Naive thymus-derived CD4-positive, alpha-beta T cell (primary cell): ENCODE results near the gene REV1. TPM values are rescaled to one million over a fixed set of nuclear protein-coding genes. Genes with fewer than 3 reads are reported as not detected.

ENCODE experiments used
- ATAC-seq: fragments of 150-1000 bp; cut with Tn5 transposase; 2 replicates; pipeline ENCODE4 v1.10.0; 2021; ENCODE audit warnings: mild to moderate bottlenecking, moderate library complexity
- CTCF ChIA-PET: fragments of 350-600 bp; sonication (Branson Sonifier 250); formaldehyde crosslinking; loops from one replicate; lab custom pipeline; 2021; ENCODE audit warnings: antibody characterized with exemption; lab: Charles Lee
- POLR2A ChIA-PET: fragments of 350-600 bp; sonication (Branson Sonifier 250); formaldehyde crosslinking; loops from one replicate; lab custom pipeline; 2021; ENCODE audit warnings: antibody characterized with exemption, inconsistent platforms; lab: Charles Lee
- DNase-seq, 9 donors: peaks; one replicate each; pipeline versions ENCODE4 v3.0.0 to v3.0.0-alpha.2; 2020 to 2022; ENCODE audit warnings: mixed read lengths in 1 of 9
- H3K27ac ChIP-seq: one replicate; pipeline ENCODE4 v1.7.0; 2013; ENCODE audit warnings: mild to moderate bottlenecking, low read depth, low read length, moderate library complexity
- H3K27me3 ChIP-seq, 2 donors: one replicate each; pipeline ENCODE4 v1.7.0; 2013; ENCODE audit warnings: low read length in 2 of 2, mild to moderate bottlenecking in 2 of 2, moderate library complexity in 2 of 2; ENCODE audit not compliant: control insufficient read depth in 2 of 2, insufficient read depth in 2 of 2
- H3K36me3 ChIP-seq, 3 experiments: 1 replicate in 2 of 3; 2 replicates in 1 of 3; pipeline ENCODE4 v1.7.0; 2013; ENCODE audit warnings: low read length in 3 of 3, mild to moderate bottlenecking in 3 of 3, moderate library complexity in 1 of 3; ENCODE audit not compliant: insufficient read depth in 3 of 3, control insufficient read depth in 2 of 3
- H3K4me1 ChIP-seq, 2 donors: one replicate each; pipeline ENCODE4 v1.7.0; 2013; ENCODE audit warnings: low read length in 2 of 2, mild to moderate bottlenecking in 2 of 2, moderate library complexity in 1 of 2; ENCODE audit not compliant: control insufficient read depth in 2 of 2, insufficient read depth in 2 of 2
- H3K4me3 ChIP-seq: 2 replicates; pipeline ENCODE4 v1.7.0; 2013; ENCODE audit warnings: mild to moderate bottlenecking, low read length
- H3K9me3 ChIP-seq, 3 experiments: 1 replicate in 2 of 3; 2 replicates in 1 of 3; pipeline ENCODE4 v1.7.0; 2013; ENCODE audit warnings: low read length in 3 of 3; ENCODE audit not compliant: control insufficient read depth in 2 of 3
- H3K27ac Mint-ChIP-seq, 9 donors: one replicate each; pipeline ENCODE4 v1.8.0; 2020 to 2022; ENCODE audit warnings: mixed read lengths in 9 of 9, mild to moderate bottlenecking in 8 of 9, moderate library complexity in 5 of 9, inconsistent platforms in 2 of 9
- H3K27me3 Mint-ChIP-seq, 5 donors: one replicate each; pipeline ENCODE4 v1.8.0; 2021 to 2022; ENCODE audit warnings: mixed read lengths in 5 of 5, mild to moderate bottlenecking in 1 of 5
- H3K36me3 Mint-ChIP-seq, 5 donors: one replicate each; pipeline ENCODE4 v1.8.0; 2020 to 2022; ENCODE audit warnings: mixed read lengths in 5 of 5, mild to moderate bottlenecking in 3 of 5, inconsistent platforms in 1 of 5
- H3K4me1 Mint-ChIP-seq, 7 donors: one replicate each; pipeline ENCODE4 v1.8.0; 2020 to 2022; ENCODE audit warnings: mixed read lengths in 7 of 7, mild to moderate bottlenecking in 3 of 7, inconsistent platforms in 1 of 7
- H3K4me3 Mint-ChIP-seq, 10 donors: one replicate each; pipeline ENCODE4 v1.8.0; 2020 to 2022; ENCODE audit warnings: mild to moderate bottlenecking in 10 of 10, mixed read lengths in 10 of 10, moderate library complexity in 6 of 10, inconsistent platforms in 2 of 10
- H3K9me3 Mint-ChIP-seq, 11 donors: one replicate each; pipeline ENCODE4 v1.8.0; 2020 to 2022; ENCODE audit warnings: mixed read lengths in 11 of 11, mild to moderate bottlenecking in 4 of 11, inconsistent platforms in 1 of 11, moderate library complexity in 1 of 11
- intact Hi-C, 2 donors: fragments of 100-400 bp; cut with micrococcal nuclease; formaldehyde crosslinking; loops; one replicate each; pipeline ENCODE4 v1.15.1; 2023
- polyA plus RNA-seq, 2 donors: library from polyadenylated mRNA; unstranded; fragments of 300-500 nt; fragmentation: Illumina TruSeq; gene quantifications; one replicate each; pipeline ENCODE4 v1.2.3, GENCODE V29; 2021
- total RNA-seq, 6 experiments: library from RNA in 5 of 6; stranded (reverse) in 5 of 6; gene quantifications; 1 replicate in 5 of 6; 2 replicates in 1 of 6; pipeline ENCODE4 v1.2.3 and lab custom pipeline; 2021 to 2026

REV1 gene
- total and polyA plus RNA-seq, 7 experiments from 2014 or later: 23.1 to 72.5 (median 54.3) TPM

- H3K27me3 Mint-ChIP-seq: no peaks in the 10 kb centered on the region
- ChIA-PET CTCF (no interaction called here), POLR2A (no interaction called here)
- peak overlapping the region in 2 of 9 donors; percentile 6 to 39 for H3K27ac Mint-ChIP-seq
- H3K9me3 Mint-ChIP-seq: no peaks in the 10 kb centered on the region
- H3K4me1 ChIP-seq: no peaks in the 10 kb centered on the region
- ATAC-seq (no peak), DNase-seq (no peak)
- peaks cover 9 to 97% (median 19%) of the 10 kb centered on the region in 3 experiments for H3K36me3 ChIP-seq
- no peaks in the 10 kb centered on the region for H3K9me3 ChIP-seq
- H3K4me3 ChIP-seq: no peak overlapping the region
- H3K27me3 ChIP-seq: no peaks in the 10 kb centered on the region
- intact Hi-C loops: no loop called here
- H3K36me3 Mint-ChIP-seq: peaks cover 18 to 63% (median 30%) of the 10 kb centered on the region in 5 donors
- H3K4me1 Mint-ChIP-seq: peaks cover 2 to 20% (median 9%) of the 10 kb centered on the region in 7 donors
- no peak overlapping the region for H3K27ac ChIP-seq
- no peak overlapping the region for H3K4me3 Mint-ChIP-seq
Measured at GRCh38 chr2:99399795-99400194, 90.0 kb downstream of the REV1 start.

- H3K27ac ChIP-seq: no peak overlapping the region
- POLR2A ChIA-PET: interaction anchor here (1.1 kb wide), 1 partner anchor 12 kb away, joined by 3 read pairs; no protein-coding TSS in a partner anchor
- Mint-ChIP-seq H3K27me3 (no peaks in the 10 kb centered on the region), H3K4me1 (peaks cover 2 to 14% (median 9%) of the 10 kb centered on the region in 7 donors), H3K27ac (peak overlapping the region in 7 of 9 donors; percentile 7 to 54 (median 39)), H3K9me3 (no peaks in the 10 kb centered on the region), H3K4me3 (no peak overlapping the region), H3K36me3 (peaks cover 18 to 64% (median 30%) of the 10 kb centered on the region in 5 donors)
- no peaks in the 10 kb centered on the region for H3K9me3 ChIP-seq
- H3K4me3 ChIP-seq: no peak overlapping the region
- ATAC-seq: no peak
- no peak for DNase-seq
- CTCF ChIA-PET: no interaction called here
- H3K36me3 ChIP-seq: peaks cover 14 to 97% (median 24%) of the 10 kb centered on the region in 3 experiments
- H3K27me3 ChIP-seq: no peaks in the 10 kb centered on the region
- H3K4me1 ChIP-seq: no peaks in the 10 kb centered on the region
- intact Hi-C loops: no loop called here
Measured at GRCh38 chr2:99399063-99399462, 90.8 kb downstream of the REV1 start.

- POLR2A ChIA-PET: interaction anchor here (1.1 kb wide), 1 partner anchor 11 kb away, joined by 3 read pairs; no protein-coding TSS in a partner anchor
- Histone ChIP-seq H3K36me3 (peaks cover 15 to 97% (median 27%) of the 10 kb centered on the region in 3 experiments), H3K27me3 (no peaks in the 10 kb centered on the region), H3K4me3 (no peak overlapping the region), H3K9me3 (no peaks in the 10 kb centered on the region), H3K4me1 (no peaks in the 10 kb centered on the region), H3K27ac (no peak overlapping the region)
- ATAC-seq: no peak
- DNase-seq: no peak
- no peaks in the 10 kb centered on the region for H3K9me3 Mint-ChIP-seq
- peak overlapping the region in 8 of 9 donors; percentile 1 to 86 (median 41) for H3K27ac Mint-ChIP-seq
- CTCF ChIA-PET: no interaction called here
- intact Hi-C loops: no loop called here
- peak overlapping the region in 1 of 10 donors; percentile 40 for H3K4me3 Mint-ChIP-seq
- peaks cover 0 to 7% (median 4%) of the 10 kb centered on the region in 7 donors for H3K4me1 Mint-ChIP-seq
- no peaks in the 10 kb centered on the region for H3K27me3 Mint-ChIP-seq
- peaks cover 18 to 64% (median 30%) of the 10 kb centered on the region in 5 donors for H3K36me3 Mint-ChIP-seq
Measured at GRCh38 chr2:99398303-99398702, 91.5 kb downstream of the REV1 start.

- H3K9me3 Mint-ChIP-seq: no peaks in the 10 kb centered on the region
- Histone ChIP-seq H3K36me3 (peaks cover 15 to 88% (median 23%) of the 10 kb centered on the region in 3 experiments), H3K9me3 (no peaks in the 10 kb centered on the region), H3K27me3 (no peaks in the 10 kb centered on the region), H3K27ac (no peak overlapping the region), H3K4me3 (no peak overlapping the region), H3K4me1 (no peaks in the 10 kb centered on the region)
- H3K36me3 Mint-ChIP-seq: peaks cover 18 to 57% (median 25%) of the 10 kb centered on the region in 5 donors
- H3K4me1 Mint-ChIP-seq: peaks cover 0 to 4% (median 0%) of the 10 kb centered on the region in 7 donors
- DNase-seq (no peak), ATAC-seq (no peak)
- ChIA-PET POLR2A (no interaction called here), CTCF (no interaction called here)
- intact Hi-C loops: no loop called here
- no peak overlapping the region for H3K4me3 Mint-ChIP-seq
- peak overlapping the region in 8 of 9 donors; percentile 18 to 79 (median 62) for H3K27ac Mint-ChIP-seq
- H3K27me3 Mint-ChIP-seq: no peaks in the 10 kb centered on the region
Measured at GRCh38 chr2:99397266-99397920, 92.4 kb downstream of the REV1 start.

GRCh38 chr2:99395589-99396130 lies 94.2 kb downstream of the REV1 start:
- Mint-ChIP-seq H3K4me1 (peaks cover 0 to 4% (median 0%) of the 10 kb centered on the region in 7 donors), H3K9me3 (no peaks in the 10 kb centered on the region), H3K27ac (peak overlapping the region in 7 of 9 donors; percentile 13 to 82 (median 45)), H3K4me3 (no peak overlapping the region), H3K27me3 (no peaks in the 10 kb centered on the region), H3K36me3 (peaks cover 18 to 62% (median 27%) of the 10 kb centered on the region in 5 donors)
- no peaks in the 10 kb centered on the region for H3K9me3 ChIP-seq
- H3K4me3 ChIP-seq: no peak overlapping the region
- ChIA-PET CTCF (no interaction called here), POLR2A (interaction anchor here (0.9 to 1.3 kb wide), 2 partner anchors 8 to 12 kb away, joined by 4 read pairs; no protein-coding TSS in a partner anchor)
- ATAC-seq: no peak
- peaks cover 17 to 85% (median 20%) of the 10 kb centered on the region in 3 experiments for H3K36me3 ChIP-seq
- H3K27ac ChIP-seq: no peak overlapping the region
- H3K4me1 ChIP-seq: no peaks in the 10 kb centered on the region
- DNase-seq: no peak
- H3K27me3 ChIP-seq: no peaks in the 10 kb centered on the region
- intact Hi-C loops: no loop called here

DNA sequence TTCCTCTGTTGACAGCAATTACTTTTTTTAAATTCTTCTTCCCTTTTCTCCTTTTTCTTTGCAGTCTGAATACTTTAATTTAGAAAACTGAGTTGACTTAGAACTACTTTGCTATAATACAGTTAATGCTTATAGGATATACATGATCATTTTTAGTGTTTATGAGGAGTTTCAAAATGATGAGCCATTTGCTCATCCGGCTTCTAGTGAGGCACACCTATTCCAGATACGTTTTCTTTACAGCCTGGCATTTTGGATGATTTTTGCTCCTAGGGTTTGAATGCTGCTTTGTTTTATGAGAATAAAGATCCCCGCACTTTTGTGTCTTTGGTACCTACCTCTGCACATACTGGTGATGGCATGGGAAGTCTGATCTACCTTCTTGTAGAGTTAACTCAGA lies 99.9 kb downstream of the REV1 start:
- no peaks in the 10 kb centered on the region for H3K9me3 Mint-ChIP-seq

More for the DNA sequence above, 99.9 kb downstream of the REV1 start:
- Histone ChIP-seq H3K36me3 (peaks cover 9 to 36% (median 18%) of the 10 kb centered on the region in 3 experiments), H3K27ac (no peak overlapping the region), H3K9me3 (no peaks in the 10 kb centered on the region), H3K4me1 (no peaks in the 10 kb centered on the region), H3K27me3 (no peaks in the 10 kb centered on the region), H3K4me3 (no peak overlapping the region)
- H3K36me3 Mint-ChIP-seq: peaks cover 6 to 34% (median 8%) of the 10 kb centered on the region in 5 donors
- DNase-seq: no peak
- no peaks in the 10 kb centered on the region for H3K27me3 Mint-ChIP-seq
- H3K27ac Mint-ChIP-seq: peak overlapping the region in 3 of 9 donors; percentile 18 to 74 (median 52)
- intact Hi-C loops: no loop called here
- no peak for ATAC-seq
- POLR2A ChIA-PET: no interaction called here
- CTCF ChIA-PET: interaction anchor here (0.5 kb wide), 1 partner anchor 119 kb away, joined by 3 read pairs; no protein-coding TSS in a partner anchor
- H3K4me1 Mint-ChIP-seq: peaks cover 2 to 16% (median 12%) of the 10 kb centered on the region in 7 donors
- no peak overlapping the region for H3K4me3 Mint-ChIP-seq
